HG03457 (cell line): ENCODE measurements around the gene CD79A.

Source experiments
- ATAC-seq: cut with Tn5 transposase; IDR thresholded peaks from one replicate; pipeline ENCODE4 v1.9.1; 2021; ENCODE audit warnings: moderate number of reproducible peaks; ENCODE audit not compliant: unreplicated experiment

Gene CD79A

DNA sequence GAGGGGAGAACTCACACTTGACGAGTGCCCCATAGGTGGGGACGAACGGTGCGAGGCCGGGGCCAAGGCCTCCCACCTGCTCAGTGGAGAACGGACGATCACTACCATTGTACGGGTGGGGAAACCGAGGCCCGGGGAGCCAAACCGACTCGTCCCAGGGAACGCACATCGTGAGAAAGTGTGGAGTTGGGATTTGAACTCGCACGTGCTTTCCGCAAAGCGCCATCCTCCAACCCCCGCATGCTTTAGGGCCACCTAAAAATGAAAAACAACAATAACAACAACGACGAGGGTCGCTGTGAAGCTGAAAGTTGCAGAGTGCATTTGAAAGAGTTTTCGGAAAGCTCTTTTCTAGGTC lies 6.4 kb downstream of the CD79A start:
- no peak for ATAC-seq

DNA sequence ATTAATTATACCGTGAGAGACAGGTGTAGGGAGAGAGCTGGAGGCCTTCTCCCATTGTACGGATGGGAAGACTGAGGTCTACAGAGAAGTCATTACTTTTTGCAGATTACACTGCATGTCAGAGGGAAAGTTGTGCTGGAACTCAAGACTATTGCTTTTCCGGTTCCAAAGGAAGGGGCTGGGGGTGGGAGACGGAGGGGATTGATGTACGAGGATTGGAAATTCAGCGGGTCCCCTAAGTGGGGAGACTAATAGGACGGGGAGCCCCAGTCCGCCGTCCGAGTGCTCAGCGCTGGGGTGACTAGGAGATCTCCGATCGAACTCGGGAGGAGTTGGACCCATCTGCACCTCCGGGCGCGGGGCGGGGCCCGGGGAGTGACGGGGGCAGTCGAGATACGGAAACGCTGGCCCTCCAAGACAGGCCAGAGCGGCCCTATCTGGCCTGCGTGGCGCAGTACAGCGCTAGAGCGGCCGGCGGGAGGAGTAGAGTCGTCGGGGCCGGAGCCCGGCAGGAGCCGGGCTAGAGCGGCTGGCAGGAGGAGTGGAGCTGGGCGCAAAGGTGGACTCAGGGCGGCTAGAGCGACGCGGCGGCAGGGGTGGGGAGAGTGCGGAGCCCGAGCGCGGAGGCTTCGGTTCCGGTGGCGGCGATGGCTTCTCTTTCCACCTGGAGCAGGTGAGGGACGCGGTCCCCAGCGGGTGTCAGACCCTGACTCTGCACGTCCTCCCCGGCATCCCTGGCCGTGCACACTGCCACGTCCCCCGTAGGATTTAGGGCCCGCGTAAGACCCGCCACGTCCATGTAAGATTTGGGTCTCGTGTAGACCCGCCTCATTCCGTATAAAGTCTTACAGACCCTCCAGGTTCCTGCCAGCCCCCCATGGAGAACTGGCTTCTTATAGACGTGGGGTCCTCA lies 7.0 kb downstream of the CD79A start:
- ATAC-seq, result peak; percentile 50

- ATAC-seq, result no peak
Observed at GRCh38 chr19:41886761-41887710, 10.0 kb downstream of the CD79A start.

GRCh38 chr19:41887711-41888382 lies 10.8 kb downstream of the CD79A start:
- no peak for ATAC-seq

DNA sequence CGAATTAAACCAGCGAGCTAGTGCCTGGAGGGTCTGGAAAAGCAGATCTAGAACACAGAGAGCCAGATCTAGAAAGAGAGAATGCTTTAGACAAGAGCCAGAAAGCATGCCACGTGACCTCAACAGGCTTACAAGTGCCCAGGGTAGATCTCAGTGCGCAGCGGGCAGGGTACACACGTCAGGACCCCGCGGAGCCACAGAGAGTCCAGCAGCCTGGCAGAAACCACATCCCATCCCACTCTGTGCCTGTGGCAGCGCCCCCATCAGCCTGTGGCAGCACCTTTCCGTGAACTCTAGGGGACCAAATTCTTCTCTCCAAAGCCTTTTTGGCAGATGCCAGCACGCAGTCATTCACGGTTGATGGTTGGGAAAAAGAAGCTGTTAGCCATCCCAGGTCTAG lies 11.8 kb downstream of the CD79A start:
- ATAC-seq, result no peak

- no peak for ATAC-seq
Observed at GRCh38 chr19:41889896-41890295, 12.8 kb downstream of the CD79A start.

GRCh38 chr19:41890936-41891335 lies 13.9 kb downstream of the CD79A start:
- no peak for ATAC-seq

DNA sequence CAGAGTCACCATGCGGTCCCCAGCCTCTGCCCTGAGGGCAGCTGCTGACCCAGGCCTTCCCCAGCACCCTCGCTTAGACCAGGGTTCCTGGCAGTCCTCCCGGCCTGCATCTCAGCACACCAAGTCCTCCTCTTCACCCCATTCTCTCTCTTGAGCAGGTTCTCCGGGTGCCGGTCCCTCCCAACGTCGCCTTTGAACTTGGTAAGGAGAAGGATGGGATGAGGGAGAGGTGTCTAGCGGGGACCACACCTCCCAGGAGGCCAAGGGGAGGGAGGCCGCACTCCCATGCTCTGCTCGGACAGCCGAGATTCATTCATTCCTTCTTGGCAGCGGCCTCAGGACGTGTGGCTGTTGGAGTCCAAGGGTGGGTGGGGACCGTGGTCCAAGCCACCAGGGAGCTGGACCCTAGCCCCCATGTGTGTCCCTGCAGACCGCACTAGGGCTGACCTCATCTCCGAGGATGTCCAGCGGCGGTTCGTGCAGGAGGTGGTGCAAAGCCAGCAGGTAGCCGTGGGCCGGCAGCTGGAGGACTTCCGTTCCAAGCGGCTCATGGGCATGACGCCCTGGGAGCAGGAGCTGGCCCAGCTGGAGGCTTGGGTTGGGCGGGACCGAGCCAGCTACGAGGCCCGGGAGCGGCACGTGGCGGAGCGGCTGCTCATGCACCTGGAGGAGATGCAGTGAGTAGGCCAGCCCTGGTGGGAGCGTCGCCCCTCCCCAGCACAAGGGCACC lies 15.3 kb downstream of the CD79A start:
- ATAC-seq, result no peak

GRCh38 chr19:41893899-41894298 lies 16.8 kb downstream of the CD79A start:
- no peak for ATAC-seq

GRCh38 chr19:41894350-41894749 lies 17.3 kb downstream of the CD79A start:
- no peak for ATAC-seq

DNA sequence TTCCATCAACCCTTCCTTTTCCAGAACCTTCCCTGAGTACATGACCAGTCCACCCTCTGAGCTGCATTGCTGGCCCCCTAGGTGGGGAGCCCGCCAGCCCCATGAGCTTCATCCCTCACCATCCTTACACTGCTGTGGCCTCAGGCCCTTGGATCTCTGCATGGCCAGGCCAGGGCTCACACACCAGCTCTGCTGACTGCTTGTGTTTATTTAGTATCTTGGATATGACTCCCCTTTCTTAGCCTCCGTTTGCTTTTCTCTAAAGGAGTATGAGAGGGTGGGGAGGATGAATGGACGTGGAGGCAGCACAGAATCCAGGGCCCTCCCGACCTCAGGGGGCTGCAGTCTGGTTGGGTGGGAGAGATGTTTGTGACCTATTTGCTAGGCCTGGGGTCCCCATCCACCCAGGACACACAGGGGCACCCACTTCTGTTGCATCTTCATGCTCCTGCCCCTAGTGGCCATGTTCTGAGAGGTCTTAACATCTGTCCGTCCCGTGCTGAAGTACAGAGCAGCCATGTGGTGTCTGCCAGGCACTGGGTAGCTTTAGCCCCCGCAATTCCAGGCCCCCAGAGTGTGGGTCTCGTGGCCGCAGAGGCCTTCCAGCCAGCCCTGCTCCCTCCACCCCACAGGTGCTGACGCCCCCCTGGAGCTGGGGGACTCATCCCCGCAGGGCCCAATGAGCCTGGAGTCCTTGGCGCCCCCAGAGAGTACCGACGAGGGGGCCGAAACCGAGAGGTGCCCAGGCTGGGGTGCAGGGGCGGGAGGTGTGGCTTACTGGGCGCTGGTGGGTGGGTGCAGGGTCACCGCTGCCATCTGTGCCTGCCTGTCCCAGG lies 18.9 kb downstream of the CD79A start:
- ATAC-seq, result no peak

GRCh38 chr19:41896581-41896942 lies 19.5 kb downstream of the CD79A start:
- ATAC-seq, result no peak

DNA sequence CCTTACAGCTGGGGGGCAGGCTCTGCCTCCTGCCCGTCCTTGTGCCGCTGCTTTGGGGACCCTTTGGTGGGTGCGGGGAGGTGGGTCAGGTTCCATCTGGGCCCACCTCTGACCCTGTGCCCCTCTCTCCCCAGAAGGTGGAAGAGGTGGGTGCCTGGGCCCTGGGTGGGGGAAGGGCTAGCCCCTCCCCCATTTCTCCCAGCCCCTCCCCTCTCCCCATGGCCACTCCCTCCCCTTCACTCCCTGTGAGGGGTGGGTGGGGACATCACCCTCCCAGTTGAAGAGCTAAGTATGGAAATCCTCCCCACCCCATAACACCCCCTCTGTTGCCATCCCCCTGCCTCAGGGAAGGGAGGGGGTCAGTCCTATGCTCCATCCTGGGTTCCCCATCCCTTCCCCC lies 20.1 kb downstream of the CD79A start:
- ATAC-seq, result no peak

DNA sequence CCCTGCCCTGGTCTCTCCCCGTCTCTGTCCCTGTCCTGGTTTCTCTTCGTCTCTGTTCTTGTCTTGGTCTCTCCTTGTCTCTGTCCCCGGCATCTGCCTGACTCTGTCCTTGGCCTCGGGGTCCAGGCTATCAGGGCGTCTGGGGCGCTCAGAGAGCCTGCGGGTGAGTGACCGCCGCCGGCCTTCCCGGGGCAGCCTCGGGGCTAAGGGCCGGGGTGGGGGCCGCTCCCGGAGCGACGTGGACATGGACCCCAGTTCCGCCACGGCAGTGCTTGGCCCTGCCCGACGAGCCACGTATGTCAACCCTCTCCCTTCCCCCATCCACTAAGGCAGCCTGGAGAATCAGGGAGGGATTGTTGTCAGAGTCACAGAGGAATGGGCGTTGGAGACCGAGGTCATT lies 20.7 kb downstream of the CD79A start:
- no peak for ATAC-seq

GRCh38 chr19:41898235-41898634 lies 21.2 kb downstream of the CD79A start:
- no peak for ATAC-seq

GRCh38 chr19:41901707-41902360 lies 24.8 kb downstream of the CD79A start:
- no peak for ATAC-seq

GRCh38 chr19:41902594-41902993 lies 25.5 kb downstream of the CD79A start:
- ATAC-seq, result no peak

DNA sequence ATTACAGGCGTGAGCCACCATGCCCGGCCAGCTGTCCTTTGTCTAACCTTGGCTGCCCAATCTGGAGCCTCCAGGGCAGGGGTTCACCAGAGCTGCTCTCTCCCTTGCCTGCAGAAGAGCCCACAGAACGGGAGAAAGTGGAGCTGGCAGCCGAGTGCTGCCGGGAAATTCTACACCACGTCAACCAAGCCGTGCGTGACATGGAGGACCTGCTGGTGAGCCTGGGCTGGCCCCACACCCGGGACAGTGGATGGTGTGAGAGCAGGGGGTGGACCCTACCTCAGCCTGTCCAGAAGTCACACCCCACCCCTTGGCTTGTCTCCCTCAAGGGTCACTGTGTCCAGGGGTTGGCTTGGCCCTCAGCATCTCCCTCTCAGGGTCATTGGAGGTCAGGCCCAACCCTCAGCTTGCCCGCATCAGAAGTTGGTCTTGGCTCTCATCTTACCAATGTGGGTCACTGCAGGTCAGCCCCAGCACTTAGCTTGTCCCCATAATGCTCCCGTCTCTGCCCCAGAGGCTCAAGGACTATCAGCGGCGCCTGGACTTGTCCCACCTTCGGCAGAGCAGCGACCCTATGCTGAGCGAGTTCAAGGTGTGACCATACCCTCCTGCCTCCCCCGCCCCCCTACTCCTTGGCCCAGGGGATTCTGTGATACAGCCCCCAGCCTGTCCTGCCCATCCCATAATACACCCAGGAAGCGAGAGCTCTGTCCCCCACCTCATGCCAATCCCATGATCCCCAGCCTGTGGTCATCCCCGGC lies 26.3 kb downstream of the CD79A start:
- ATAC-seq, result no peak
